Omental fat pad (tissue), 4 donors: ENCODE measurements around the gene TMEM186. TPM values are rescaled to one million over a fixed set of nuclear protein-coding genes. Genes with fewer than 3 reads are reported as not detected.

Experiments
- ATAC-seq: fragments of 150-250 bp; one replicate; pipeline ENCODE4 v1.9.1; 2016; ENCODE audit warnings: mild to moderate bottlenecking, moderate library complexity; ENCODE audit not compliant: low FRiP score
- DNase-seq: peaks from one replicate; pipeline ENCODE4 v3.0.0-alpha.2; 2019; ENCODE audit warnings: low spot score
- total RNA-seq, 4 donors: library from RNA; depleted of rRNA; stranded (reverse); fragments of >200 nt; gene quantifications; one replicate each; pipeline ENCODE4 v1.1.0, GENCODE V29; 2016
- TF ChIP-seq, protein P1 (sequence below), 3 donors: fragments of 450-650 bp; IDR thresholded peaks; one replicate each; pipeline ENCODE4 v1.5.1; 2016 to 2017; ENCODE audit warnings: antibody characterized with exemption in 3 of 3, mild to moderate bottlenecking in 3 of 3, moderate library complexity in 2 of 3

TMEM186 gene
- total RNA-seq, 4 donors from 2014 or later, result 3.6 to 8.2 (median 5.1) TPM

DNA sequence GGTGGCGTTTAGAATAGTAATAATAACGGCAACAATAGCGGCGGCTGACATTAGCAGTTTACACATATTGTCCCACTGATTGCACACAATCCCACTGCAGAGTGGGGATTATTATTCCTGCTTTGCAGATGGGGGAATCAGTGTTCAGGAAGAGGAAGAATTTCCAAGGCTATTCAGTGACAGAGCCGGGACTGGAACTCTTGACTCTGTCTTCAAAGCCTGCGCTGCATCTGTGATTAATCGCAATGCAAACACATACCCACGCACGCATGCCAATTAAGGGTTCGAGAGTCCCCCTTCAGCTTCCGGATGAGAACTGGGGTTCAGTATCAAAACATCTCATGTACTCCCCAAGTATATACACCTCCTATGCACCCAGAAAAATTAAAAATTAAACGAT, 29.2 kb downstream of the TMEM186 start:
- TF ChIP-seq, protein P1, sequence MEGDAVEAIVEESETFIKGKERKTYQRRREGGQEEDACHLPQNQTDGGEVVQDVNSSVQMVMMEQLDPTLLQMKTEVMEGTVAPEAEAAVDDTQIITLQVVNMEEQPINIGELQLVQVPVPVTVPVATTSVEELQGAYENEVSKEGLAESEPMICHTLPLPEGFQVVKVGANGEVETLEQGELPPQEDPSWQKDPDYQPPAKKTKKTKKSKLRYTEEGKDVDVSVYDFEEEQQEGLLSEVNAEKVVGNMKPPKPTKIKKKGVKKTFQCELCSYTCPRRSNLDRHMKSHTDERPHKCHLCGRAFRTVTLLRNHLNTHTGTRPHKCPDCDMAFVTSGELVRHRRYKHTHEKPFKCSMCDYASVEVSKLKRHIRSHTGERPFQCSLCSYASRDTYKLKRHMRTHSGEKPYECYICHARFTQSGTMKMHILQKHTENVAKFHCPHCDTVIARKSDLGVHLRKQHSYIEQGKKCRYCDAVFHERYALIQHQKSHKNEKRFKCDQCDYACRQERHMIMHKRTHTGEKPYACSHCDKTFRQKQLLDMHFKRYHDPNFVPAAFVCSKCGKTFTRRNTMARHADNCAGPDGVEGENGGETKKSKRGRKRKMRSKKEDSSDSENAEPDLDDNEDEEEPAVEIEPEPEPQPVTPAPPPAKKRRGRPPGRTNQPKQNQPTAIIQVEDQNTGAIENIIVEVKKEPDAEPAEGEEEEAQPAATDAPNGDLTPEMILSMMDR (IDR thresholded peaks at IDR 0.05), result no peak
- DNase-seq, result no peak
- ATAC-seq, result no peak

DNA sequence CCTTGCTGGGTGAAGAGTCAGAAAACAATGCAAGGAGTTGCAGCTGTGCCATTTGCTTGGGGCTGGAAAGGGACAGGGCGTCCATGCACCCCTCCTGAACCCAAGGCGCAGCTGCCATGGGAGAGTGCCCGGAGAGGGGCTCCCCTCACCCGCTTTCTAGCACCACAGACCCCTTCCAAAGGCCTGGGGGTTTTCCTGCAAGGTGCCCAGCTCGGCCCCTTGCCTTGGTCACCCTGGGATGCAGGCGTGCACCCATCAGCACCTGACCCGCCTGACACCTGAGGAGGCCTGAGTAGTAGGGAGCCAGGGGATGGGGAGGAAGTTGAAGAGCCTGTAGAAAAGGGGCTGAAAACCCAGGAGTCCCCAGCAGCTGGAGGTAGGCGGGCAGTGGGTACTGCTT, 30.3 kb downstream of the TMEM186 start:
- TF ChIP-seq, protein P1 (IDR thresholded peaks at IDR 0.05), result no peak
- DNase-seq (no peak), ATAC-seq (no peak)

DNA sequence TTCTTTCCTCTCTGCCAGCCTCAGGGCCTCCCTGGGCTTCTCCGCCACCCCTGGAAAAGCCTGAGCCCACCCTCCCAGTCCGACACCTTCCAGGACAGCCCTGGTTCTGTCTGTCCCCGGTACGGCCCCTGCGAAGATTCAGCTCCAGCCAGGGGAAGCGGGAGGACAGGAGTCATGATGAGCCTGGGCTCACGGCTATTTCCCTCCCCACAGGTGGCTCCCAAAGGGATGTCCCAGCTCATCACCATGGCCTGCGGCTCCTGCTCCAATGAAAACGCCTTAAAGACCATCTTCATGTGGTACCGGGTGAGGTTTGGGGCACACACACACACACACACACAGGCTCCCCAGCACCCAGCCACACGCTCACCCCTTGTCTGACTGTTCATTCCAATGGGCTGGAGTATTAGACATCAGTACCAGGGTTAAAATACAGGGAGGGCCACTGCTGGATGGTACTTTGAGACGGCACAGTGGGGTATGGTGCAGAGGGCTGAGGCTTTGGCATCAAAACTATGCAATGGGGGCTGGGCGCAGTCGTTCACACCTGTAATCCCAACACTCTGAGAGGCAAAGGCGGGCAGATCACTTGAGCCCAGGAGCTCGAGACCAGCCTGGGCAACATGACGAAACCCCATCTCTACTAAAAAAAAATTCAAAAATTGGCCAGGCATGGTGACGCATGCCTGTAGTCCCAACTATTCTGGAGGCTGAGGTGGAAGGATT, 32.8 kb downstream of the TMEM186 start:
- ATAC-seq, result no peak
- TF ChIP-seq, protein P1 (IDR thresholded peaks at IDR 0.05), result no peak

DNA sequence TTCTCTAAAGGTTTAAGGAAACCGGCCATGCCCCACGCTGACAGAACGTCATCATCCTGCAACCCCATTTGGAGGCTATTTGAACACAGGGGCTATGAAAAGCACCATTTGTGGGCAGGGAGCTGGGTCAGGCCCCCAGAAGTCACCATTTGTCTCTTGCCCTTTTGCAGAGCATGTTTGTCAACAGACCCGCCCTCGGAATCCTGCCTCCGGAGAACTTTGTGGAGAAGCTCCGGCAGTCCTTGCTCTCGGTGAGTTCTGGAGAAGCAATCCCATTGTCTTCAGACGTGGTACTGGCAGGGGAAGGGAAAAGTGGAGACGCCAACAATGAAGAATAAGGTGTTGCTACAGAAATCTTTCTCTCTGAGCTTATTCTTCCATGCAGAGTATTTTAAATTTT, 33.5 kb downstream of the TMEM186 start:
- ATAC-seq, result no peak
- DNase-seq, result no peak
- TF ChIP-seq, protein P1 (IDR thresholded peaks at IDR 0.05), result no peak

More for the DNA sequence above, 32.8 kb downstream of the TMEM186 start:
- DNase-seq, result no peak

DNA sequence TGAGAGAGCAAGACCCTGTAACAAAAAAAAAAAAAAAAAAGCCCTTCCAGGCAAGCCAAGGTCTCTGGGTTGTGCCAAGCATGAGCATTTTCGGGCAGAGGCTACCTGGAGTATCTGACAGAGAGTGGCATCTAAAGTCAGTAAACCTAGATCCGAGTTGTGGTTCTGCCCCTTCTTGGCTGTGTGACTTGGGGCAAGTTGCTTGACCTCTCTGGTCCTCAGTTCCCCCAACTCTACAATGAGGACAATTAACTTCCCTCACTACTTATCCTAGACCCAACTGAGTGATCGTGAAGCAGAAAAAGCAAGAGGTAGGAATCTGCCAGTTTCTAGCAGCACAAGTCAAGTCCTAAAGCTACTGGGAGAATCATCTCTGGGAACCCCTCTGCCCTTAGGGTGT, 34.4 kb downstream of the TMEM186 start:
- ATAC-seq, result no peak
- TF ChIP-seq, protein P1 (IDR thresholded peaks at IDR 0.05), result no peak
- no peak for DNase-seq

DNA sequence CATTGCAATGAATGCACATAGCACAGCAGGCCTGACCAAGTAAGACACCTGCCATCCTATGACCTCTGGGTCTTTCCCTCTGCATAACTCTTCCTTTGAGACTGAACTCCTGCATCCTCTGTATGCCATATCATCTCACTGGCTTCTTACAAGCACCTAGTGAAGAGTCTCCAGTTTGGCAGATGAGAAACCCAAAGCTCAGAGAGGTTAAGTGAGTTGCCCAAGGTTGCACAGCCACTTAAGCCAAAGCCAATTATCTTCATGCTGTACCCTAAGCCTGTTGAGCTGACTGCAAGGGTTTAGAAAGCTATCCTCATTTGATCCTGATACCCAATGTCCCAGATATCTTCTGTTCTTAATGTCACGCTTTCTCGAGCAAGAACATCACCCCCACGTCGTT, 35.2 kb downstream of the TMEM186 start:
- no peak for ATAC-seq
- TF ChIP-seq, protein P1 (IDR thresholded peaks at IDR 0.05), result no peak
- DNase-seq, result no peak

DNA sequence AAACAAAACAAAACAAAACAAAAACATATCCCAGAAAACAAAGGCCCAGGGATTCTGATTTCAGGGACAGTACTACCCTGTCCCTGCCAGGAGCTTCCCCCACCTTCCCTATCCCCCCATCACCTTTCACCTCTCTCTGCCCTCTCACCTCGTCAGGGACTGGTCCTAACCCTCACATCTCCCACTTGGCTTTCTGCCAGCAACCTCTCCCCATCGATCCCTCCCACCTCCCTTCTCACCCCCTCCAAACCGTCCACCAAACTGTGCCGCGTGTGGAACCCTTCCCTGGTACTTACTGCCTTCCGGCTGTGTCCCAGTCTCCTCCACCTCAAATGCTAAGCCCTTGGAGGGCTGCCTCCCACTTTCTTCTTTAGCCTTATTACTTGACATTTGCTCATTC, 36.4 kb downstream of the TMEM186 start:
- no peak for DNase-seq
- ATAC-seq, result no peak
- TF ChIP-seq, protein P1 (IDR thresholded peaks at IDR 0.05), result no peak
